AG09319 (cell line): ENCODE data around the gene SNRPN.

Experiments
- DNase-seq: peaks from one replicate; pipeline ENCODE4 v3.0.0-alpha.2; 2010; ENCODE audit warnings: low read depth; ENCODE audit errors: extremely low read depth
- TF ChIP-seq, protein P1 (sequence below): IDR thresholded peaks from 2 replicates; pipeline ENCODE4 v1.5.1; 2011; ENCODE audit warnings: low read depth, mild to moderate bottlenecking, inconsistent platforms, low read length, moderate library complexity

Gene SNRPN

DNA sequence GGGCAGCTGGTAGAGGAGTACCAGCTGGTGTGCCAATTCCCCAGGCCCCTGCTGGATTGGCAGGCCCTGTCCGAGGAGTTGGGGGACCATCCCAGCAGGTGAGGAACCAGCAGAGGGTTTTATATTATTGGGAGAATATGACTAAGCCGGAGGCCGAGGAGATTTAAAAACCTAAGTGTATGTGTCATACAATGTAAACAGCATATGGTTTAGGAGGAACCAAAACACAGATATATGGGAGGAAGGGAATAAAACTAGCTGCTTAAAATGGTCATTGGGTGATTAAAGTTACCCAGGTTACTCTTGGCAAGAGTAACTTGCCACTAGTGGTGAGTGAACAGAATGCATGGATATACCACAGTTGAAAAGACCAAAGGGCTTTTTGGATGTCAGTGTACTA, 22.1 kb downstream of the SNRPN start:
- TF ChIP-seq, protein P1, sequence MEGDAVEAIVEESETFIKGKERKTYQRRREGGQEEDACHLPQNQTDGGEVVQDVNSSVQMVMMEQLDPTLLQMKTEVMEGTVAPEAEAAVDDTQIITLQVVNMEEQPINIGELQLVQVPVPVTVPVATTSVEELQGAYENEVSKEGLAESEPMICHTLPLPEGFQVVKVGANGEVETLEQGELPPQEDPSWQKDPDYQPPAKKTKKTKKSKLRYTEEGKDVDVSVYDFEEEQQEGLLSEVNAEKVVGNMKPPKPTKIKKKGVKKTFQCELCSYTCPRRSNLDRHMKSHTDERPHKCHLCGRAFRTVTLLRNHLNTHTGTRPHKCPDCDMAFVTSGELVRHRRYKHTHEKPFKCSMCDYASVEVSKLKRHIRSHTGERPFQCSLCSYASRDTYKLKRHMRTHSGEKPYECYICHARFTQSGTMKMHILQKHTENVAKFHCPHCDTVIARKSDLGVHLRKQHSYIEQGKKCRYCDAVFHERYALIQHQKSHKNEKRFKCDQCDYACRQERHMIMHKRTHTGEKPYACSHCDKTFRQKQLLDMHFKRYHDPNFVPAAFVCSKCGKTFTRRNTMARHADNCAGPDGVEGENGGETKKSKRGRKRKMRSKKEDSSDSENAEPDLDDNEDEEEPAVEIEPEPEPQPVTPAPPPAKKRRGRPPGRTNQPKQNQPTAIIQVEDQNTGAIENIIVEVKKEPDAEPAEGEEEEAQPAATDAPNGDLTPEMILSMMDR = no peak
- no peak for DNase-seq

DNA sequence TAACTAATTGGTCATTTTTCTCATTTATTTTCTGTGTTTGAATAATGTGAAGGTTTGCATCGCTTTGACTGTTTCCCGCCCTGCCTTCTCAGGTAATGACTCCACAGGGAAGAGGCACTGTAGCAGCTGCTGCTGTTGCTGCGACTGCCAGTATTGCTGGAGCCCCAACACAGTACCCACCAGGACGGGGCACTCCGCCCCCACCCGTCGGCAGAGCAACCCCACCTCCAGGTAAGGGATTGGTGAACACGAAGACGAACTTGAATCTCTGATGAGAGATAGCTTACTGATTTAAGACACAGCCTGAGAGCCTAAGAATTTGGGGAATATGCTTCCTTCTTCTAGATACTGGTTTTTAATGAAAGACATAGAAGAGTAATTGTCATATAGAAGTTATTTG, 22.9 kb downstream of the SNRPN start:
- TF ChIP-seq, protein P1 = no peak
- no peak for DNase-seq

DNA sequence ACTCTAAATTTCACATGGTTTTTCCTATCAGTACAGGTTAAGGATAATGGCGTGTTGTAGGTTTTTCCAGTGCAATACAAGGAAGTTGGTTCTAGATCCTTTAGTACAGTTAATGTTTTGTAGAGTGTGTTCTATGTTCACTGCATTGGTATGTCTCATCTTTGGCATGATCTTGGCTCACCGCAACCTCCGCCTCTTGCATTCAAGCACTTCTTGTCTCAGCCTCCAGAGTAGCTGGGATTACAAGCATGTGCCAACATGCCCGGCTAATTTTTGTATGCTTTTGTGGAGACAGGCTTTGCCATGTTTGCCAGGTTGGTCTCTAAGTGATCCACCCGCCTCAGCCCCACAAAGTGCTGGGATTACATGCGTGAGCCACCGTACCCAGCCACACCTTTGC, 30.4 kb downstream of the SNRPN start:
- no peak for DNase-seq
- TF ChIP-seq, protein P1 = no peak

DNA sequence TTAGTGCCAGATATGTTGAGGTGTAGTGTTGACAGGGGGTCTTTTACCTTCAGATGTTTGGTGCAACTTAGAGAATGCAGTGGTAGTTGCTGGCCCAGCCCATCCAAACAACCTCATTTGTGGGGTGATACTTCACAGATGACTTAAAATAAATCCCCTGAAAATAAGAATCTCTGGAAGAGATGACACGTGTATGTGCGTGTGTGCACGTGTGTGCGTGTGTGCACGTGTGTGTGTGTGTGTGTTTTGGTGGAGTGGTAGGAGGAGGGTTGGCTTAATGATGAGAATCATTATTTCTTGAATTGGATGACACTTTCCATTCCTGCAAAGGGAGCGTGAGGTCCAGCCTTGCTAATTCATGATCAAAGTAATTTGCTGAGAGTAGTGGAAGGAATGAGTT, 31.9 kb downstream of the SNRPN start:
- TF ChIP-seq, protein P1 = no peak
- DNase-seq = no peak

DNA sequence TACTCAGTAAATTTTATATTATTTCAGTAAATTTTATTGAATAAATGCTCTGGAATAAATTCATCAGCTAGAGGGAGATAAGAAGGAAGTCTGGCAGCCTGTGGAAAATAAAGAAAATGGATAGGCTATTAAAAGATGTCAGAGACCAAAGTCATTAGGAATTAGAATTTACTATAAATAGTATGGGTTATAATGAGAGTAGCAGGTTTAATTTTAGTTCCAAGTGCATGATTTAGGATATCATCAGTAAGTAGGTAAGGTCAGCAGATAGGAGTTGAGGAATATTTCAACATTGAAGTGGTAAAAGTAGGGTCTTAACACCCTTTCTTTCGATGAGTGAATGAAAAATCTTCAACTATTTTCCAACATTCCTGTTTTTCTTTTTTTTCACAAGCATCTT, 64.6 kb downstream of the SNRPN start:
- TF ChIP-seq, protein P1 = no peak

DNA sequence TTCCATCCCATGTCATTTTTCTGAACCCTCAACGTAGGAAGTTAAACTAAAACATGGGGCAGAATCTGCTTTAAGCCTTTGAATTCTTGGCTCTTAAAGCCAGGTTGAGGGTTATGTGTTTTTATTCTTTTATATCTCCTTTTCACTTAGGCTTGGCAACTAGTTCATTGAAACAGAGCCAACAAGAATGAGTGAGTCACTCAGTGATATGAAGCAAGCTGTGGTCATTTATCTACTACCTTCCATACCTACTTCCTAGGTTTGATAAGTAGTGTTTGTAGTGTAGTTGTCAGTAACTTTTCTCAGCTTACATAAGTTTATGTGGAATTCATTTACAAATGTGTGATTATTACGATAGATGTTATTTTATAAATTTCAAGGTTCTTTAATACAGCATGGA, 67.4 kb downstream of the SNRPN start:
- DNase-seq = no peak
- TF ChIP-seq, protein P1 = no peak

More for the DNA sequence above, 64.6 kb downstream of the SNRPN start:
- DNase-seq = no peak
